Heart left ventricle (tissue), 13 donors: ENCODE measurements around the gene FAM3D.

Source experiments
- POLR2A ChIP-seq, 2 donors: fragments of 450-650 bp; IDR thresholded peaks; one replicate each; pipeline ENCODE4 v1.6.1; 2017; ENCODE audit warnings: antibody characterized with exemption in 2 of 2, mild to moderate bottlenecking in 2 of 2, moderate library complexity in 2 of 2
- TF ChIP-seq, protein P1 (sequence below), 12 donors: fragments of 200-600 bp; sonication (generic) in 4 of 12; IDR thresholded peaks; one replicate each; pipeline versions ENCODE4 v1.5.0 to v1.8.0; 2018 to 2022; ENCODE audit warnings: antibody characterized with exemption in 12 of 12, mild to moderate bottlenecking in 5 of 12
- donor health status: ischemic (EF 13 %, LVEDD 7.1; RV severe dilation, severe dysfunction).
- donor health status: DM: no; HTN: yes; CAD: no.
- donor health status: DM: no; HTN: no; CAD: no.
- donor health status: ischemic (EF 25% LVEDD 6.9; RV normal size, moderate dysfunction).
- donor health status: ischemic (EF 25% LVEDD 5.7; RV mildly dilated, moderate dysfunction).
- donor health status: ischemic (EF 35%, LVEDD 5.7; RV mildly dilated, moderate dysfunction).
- donor health status: nonischemic (EF 11% LVEDD 7.7; RV severe dilation, severe dysfunction).
- donor health status: DM: yes; HTN: yes; CAD: no.
- donor health status: PGD.
- donor health status: ischemic (EF 29% LVEDD 5.4; RV normal size, mild dysfunction).
- donor health status: nonischemic (EF 23%, LVEDD 6.1; RV moderate dilation, normal function).

DNA sequence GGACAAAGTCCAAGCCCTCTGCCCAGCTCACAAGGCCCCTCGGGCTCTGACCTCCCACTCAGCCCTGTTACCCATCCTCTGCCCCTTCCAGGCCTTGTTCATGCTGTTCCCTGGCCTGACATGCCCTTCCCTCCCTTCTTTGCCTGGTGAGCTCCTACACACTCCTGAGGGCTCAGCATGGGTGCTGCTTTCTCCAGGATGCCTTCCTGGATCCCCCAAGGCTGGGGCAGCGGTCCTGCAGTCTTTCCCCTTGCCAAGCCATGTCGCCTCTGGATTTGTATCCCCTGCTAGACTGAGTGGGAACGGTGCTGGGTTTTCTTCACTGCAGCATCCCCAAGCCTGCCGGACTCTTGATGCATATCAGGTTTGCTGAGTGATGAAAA lies 35.9 kb downstream of the FAM3D start:
- no peak for TF ChIP-seq POLR2A (IDR thresholded peaks at IDR 0.05)
- TF ChIP-seq, protein P1, sequence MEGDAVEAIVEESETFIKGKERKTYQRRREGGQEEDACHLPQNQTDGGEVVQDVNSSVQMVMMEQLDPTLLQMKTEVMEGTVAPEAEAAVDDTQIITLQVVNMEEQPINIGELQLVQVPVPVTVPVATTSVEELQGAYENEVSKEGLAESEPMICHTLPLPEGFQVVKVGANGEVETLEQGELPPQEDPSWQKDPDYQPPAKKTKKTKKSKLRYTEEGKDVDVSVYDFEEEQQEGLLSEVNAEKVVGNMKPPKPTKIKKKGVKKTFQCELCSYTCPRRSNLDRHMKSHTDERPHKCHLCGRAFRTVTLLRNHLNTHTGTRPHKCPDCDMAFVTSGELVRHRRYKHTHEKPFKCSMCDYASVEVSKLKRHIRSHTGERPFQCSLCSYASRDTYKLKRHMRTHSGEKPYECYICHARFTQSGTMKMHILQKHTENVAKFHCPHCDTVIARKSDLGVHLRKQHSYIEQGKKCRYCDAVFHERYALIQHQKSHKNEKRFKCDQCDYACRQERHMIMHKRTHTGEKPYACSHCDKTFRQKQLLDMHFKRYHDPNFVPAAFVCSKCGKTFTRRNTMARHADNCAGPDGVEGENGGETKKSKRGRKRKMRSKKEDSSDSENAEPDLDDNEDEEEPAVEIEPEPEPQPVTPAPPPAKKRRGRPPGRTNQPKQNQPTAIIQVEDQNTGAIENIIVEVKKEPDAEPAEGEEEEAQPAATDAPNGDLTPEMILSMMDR (IDR thresholded peaks at IDR 0.05) = no peak
